HG02763 (cell line): ENCODE measurements around the gene SLC16A3.
"Not testable (repeated sequence)": the region's sequence is repeated elsewhere in the genome, so short reads cannot be mapped to it uniquely, and the experiment has no call there.

Experiments used
- ATAC-seq: cut with Tn5 transposase; IDR thresholded peaks from one replicate; pipeline ENCODE4 v1.9.1; 2021; ENCODE audit warnings: mild to moderate bottlenecking, moderate library complexity; ENCODE audit not compliant: unreplicated experiment

The SLC16A3 gene

GRCh38 chr17:82245134-82246039 lies 16.5 kb downstream of the SLC16A3 start:
- no peak for ATAC-seq

DNA sequence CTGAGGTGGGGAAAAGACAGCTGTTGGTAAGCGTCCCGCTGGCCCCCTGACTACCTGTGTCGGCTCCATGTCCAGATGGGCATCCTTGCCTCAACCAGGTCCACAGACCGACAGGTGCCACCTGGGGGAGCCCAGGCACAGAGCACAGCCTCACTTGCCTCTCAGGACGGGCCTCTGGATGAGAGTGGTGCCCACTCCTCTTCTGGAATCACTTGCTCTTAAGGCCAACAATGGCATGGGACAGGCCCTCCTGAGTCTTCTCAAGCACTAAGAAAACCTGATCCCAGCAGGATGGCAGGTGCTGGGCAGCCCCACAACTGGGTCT lies 17.2 kb downstream of the SLC16A3 start:
- no peak for ATAC-seq

GRCh38 chr17:82246365-82247181 lies 17.7 kb downstream of the SLC16A3 start:
- no peak for ATAC-seq

DNA sequence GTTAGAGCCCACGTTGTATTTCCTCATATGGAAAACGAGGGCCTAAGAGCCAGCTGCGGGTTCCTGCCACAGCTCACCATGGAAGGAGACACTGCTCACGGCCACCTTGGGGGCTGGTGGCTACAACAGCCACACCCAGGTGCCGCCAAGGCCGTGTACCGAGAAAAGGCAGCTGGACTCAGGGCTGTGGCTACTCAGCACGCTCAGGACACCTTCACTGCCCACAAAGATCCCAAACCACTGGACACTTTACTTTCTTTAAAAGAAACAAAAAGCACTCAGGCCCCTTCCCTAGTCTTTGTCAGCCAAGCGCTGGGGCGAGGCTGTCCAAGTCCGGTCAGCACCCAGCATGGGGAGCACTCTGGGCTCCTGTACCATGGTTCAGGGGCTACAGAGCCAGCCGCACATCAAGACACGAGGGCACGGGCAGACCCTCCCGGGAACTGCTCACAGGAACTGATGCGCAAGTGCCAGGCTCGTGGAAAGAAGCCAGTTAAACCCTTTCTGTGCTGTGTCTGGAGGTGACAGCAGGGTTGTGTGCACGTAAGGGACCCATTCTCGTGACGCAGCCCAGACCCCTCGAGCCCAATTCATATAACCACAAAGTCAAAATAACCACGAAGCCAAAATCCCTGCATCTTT lies 18.5 kb downstream of the SLC16A3 start:
- no peak for ATAC-seq

DNA sequence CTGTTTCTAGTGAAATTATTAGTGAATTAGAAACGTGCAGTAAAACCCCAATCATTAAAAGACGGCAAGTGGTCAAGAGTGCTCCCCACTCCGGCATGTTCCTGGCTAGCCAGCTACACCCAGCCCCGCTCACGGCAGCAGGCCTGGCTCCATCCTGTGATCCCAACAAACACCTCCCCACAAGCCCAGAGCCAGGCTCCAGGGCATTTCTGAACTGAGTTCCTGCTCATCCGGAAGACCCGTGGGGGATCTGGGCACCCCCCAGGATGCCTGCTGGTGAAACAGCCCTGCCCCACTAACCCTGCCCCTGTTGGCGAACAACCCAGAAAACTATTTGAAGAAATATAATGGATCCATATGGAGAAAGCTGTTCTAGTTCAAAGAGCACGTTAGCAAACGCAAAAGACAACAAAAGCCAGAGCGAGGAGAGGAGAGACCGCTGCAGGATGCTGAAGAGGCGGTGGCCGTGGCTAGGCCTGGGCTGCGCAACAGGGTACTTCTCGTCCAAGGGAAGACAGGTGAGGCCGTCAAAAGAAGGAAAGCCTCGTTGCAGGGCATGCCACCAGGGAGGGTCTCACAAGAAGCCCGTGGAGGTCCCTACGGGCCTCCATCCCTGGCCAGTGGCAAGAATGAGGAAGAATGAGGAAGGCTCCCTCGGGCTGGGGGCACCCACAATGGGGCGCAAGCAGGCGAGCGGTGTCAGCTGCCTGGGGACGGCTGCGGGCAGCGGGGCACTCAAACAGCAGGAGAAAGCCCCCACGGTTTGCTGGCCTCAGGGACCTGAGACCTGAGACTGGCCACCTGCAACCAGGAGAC lies 19.2 kb downstream of the SLC16A3 start:
- ATAC-seq: no peak

DNA sequence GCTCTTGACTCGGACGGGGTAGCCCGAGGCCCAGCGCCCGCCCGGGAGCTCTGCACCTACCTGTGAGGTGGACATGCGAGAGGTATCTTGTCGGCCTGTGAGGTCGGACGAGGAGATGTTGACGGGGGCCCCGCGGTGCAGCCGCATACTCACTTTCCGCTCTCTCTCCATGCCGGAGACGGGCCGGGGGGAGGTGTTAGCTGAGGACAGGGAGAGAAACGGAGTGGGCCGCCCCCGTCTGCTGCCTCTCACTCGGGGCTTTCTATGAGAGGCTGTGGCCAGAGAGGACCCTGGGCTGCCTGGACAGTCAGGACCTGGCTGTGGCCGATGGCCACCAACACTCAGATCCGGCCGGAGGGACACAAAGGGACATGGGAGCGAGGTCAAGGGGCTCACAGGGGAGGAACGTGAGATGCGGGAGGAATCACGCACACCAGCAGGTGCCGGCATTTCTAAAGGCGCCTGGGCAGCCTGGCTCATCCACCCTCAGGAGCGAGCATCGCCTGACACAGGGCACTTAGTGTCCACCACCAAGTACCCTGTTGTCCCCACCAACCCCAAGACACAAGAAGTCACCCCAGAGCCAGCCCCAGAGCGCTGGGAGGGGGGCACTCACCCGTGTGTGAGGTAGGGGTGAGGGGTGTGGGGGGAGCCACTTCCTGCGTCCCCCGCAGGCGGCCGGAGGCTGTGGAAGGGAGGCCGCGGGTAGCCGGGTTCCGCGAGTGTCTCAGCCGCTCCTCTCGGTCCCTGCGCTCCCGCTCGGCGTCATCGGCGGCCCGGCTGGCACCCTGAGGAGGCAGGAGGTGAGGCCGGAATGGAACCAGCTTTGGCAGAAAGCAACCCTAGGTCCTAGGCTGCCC lies 20.2 kb downstream of the SLC16A3 start:
- ATAC-seq: no peak

- no peak for ATAC-seq
These were observed 21.2 kb downstream of the SLC16A3 start for GRCh38 chr17:82249896-82250581.

- no peak for ATAC-seq
These were observed 22.1 kb downstream of the SLC16A3 start for GRCh38 chr17:82250868-82251500.

DNA sequence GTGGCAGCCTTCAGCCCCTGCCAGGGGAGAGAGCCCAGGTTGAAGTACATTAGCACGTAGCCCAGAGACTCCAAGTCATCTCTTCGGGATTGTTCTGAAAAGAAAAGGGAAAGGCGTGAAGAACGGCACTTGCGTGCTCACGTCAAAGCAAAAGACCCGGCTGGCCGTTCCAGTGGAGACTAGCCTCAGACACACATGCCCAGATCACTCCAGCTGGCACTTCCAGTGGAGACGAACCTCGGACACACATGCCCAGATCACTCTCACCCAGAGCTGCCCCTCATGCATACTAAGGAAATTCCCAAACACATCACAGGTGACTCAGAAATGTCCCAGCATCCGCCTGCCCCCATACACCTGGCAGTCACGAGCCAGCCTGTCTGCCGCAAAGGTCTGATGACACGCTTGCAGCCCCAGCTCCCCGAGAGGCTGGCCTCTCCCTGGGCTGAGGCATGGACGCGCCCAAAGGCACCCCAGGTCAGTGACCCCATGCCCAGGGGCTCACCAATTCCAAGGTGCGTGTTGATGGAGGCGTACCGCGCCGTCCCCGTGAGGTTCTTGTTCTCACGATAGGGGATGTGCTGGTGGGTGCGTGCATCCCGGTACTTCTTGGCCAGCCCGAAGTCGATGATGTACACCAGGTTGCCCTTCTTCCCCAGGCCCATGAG lies 23.8 kb downstream of the SLC16A3 start:
- ATAC-seq: no peak

GRCh38 chr17:82253179-82253544 lies 24.3 kb downstream of the SLC16A3 start:
- ATAC-seq: no peak

- not testable (repeated sequence) for ATAC-seq
These were observed 25.3 kb downstream of the SLC16A3 start for GRCh38 chr17:82254096-82254495.

- not testable (repeated sequence) for ATAC-seq
These were observed 25.9 kb downstream of the SLC16A3 start for GRCh38 chr17:82254746-82255145.

DNA sequence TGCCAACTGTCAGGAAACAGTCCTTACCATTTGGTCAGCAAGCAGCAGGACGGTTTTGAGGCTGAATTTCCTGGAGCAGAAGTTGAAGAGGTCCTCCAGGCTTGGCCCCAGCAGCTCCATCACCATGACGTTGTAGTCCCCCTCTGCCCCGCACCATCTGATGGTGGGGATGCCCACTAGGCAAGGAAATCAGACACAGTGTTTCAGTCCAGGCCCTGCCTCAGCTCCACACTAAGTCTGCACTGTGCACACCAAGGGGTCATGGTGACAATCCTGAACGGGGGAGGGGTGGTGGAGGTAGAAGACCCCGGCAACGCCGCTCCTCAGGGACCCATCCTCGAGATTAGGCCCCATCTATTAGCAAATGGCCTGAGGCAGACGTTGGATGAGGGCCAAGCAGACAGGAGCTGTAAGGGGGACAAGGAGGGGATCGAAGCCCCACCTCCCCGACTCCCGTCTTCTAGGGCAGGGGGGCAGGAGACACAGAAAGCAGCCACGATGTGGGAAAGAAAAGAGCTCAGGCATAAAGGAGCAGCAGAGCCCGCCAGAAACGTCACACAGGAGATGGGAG lies 26.6 kb downstream of the SLC16A3 start:
- no peak for ATAC-seq

DNA sequence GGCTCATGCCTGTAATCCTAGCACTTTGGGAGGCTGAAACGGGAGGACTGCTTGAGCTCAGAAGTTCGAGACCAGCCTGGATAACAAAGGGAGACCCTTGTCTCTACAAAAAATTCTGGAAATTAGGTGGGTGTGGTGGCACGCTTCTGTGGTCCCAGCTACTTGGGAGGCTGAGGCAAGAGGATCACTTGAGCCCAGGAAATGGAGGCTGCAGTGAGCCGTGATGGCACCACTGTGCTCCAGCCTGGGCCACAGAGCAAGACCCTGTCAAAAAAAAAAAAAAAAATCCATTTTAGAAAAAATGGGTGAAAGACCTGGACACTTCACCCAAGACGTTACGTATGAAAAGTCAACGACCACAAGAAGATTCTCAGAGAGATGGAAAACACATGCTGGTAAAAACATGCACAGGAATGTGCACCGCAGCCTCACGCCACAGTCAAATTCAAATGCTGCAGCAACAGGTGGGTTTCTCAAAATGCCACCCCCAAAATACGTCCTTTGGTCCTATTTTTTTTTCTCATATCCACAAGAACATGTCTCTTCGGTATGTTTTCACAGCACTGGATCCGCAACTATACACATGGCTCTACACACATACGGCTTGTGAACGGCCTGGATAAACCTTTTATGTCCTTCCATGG lies 27.5 kb downstream of the SLC16A3 start:
- ATAC-seq: no peak

GRCh38 chr17:82257473-82257872 lies 28.6 kb downstream of the SLC16A3 start:
- no peak for ATAC-seq

DNA sequence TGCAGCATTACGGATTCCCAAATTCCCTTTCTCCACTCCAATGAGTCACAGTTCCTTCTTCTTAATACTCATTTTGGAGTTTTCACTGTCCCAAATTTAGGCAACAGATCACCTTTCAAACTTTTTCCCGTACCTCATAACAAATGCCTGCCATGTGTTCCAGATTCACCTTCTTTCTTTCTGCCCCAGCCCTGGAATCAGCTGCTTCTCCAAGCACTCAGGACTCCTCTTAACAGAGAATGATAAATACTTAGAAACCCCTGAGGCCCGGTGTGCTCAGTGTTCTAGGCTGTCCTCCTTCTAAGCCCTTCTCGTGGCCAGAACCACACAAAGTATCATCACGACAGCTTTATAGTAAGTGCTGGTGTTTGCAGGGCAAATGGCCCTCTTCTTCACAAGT lies 29.7 kb downstream of the SLC16A3 start:
- no peak for ATAC-seq
